ENCODE results near the gene ACAP1.

- TF ChIP-seq TAF1 (IDR thresholded peaks at IDR 0.05; ENCODE audit: low read depth) (no peak), EGR1 (IDR thresholded peaks at IDR 0.05) (no peak), NFIC (IDR thresholded peaks at IDR 0.05) (no peak), EP300 (IDR thresholded peaks at IDR 0.05; ENCODE audit: borderline replicate concordance) (no peak), RAD21 (IDR thresholded peaks at IDR 0.05; ENCODE audit: low read depth) (no peak), MAX (IDR thresholded peaks at IDR 0.05) (no peak), REST (IDR thresholded peaks at IDR 0.05; ENCODE audit: low read depth) (no peak), TEAD4 (IDR thresholded peaks at IDR 0.05) (no peak), CREB1 (IDR thresholded peaks at IDR 0.05; ENCODE audit: low read depth) (no peak), YY1 (IDR thresholded peaks at IDR 0.05; ENCODE audit: low read depth) (no peak), CEBPB (IDR thresholded peaks at IDR 0.05) (no peak)
Measured at GRCh38 chr17:7343250-7343649, 6.9 kb downstream of the ACAP1 start.
